Stimulated activated CD4-positive, alpha-beta T cell treated with anti-CD3 and anti-CD28 coated beads, Interleukin-1b, Interleukin-23, amount 100 ng/mL, for 24 hours (primary cell): Measurements from ENCODE around the gene CAMSAP1.

Source experiments
- DNase-seq, 4 experiments: peaks; one replicate each; pipeline ENCODE4 v3.0.0-alpha.2; 2020; ENCODE audit warnings: low read depth in 4 of 4, low spot score in 1 of 4

Gene CAMSAP1

DNA sequence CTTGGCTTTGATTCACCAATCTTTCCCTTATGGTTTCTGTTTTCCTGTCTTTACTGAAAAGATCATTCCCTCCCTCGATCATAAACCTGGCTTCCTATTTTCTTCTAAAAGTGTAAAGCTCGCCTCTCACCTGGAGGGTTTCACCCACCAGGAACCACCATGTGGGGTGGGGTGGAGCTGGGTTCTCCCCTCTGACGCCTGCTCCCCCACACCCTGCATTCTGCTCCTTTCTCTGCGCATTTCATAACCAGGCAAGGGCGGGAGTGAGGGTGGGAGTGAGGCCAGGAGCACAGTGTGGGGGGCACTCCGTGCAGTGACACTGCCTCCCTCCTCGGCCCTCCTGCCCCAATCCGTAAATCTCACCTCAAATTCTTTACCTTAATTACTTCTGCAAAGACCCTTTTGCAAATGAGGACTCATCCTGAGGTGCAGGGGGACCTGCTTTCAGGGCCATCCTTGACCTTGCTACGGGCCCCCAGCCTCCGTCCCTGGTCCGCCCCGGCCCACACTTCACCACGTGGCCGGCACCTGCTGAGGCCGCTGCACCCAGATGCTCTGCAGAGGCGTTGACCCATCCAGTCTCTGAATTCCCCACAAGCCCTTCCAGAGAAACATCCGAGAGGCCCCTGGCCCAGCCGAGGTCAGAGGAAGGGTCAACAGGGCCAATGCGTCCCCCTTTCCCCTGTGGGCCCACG, 146.0 kb downstream of the CAMSAP1 start:
- no peak for DNase-seq

DNA sequence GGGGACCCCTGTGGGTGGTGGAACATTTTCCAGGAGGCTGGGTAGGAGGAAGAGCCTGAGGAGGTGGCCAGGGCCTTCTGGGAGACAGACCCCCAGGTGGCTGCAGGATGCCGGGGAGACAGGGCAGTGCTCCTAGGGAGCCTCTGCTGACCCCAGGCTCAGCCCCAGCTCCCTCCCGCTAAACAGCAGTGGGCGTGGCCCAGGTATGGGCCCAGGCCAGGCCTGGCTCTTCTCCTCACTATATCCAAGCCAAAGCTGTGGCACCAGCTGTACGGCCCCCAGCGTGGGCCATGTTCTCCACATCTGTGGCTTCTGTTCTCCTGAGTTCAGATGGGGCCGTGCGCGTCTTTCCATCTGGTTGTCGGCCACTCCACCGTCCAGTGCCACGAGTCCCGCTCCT, 146.9 kb downstream of the CAMSAP1 start:
- DNase-seq: no peak

DNA sequence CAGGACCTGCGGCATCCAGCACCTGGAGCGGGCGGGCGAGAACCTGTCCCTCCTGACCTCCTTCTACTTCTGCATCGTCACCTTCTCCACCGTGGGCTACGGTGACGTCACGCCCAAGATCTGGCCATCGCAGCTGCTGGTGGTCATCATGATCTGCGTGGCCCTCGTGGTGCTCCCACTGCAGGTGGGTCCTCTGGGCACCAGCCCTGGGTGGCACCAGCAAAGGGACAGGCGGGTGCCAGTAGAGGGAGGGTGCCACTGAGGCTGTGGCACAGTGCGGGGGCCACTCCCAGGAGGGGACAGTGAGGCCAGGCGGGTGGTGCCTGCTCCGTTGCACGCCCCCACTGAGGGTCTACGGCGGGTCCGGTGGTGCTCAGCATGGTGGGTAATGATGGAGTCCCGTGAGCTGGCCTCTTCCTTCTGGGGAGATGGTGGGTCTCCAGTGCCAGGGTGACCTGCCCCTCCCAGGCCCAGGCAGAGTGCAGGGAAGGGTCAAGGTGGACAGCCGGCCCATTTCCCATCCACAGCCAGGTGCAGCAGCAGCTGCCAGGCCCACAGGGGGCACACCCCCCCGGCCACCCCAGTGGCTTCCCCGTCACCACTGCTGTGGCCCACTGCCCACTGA, 147.6 kb downstream of the CAMSAP1 start:
- DNase-seq: no peak

DNA sequence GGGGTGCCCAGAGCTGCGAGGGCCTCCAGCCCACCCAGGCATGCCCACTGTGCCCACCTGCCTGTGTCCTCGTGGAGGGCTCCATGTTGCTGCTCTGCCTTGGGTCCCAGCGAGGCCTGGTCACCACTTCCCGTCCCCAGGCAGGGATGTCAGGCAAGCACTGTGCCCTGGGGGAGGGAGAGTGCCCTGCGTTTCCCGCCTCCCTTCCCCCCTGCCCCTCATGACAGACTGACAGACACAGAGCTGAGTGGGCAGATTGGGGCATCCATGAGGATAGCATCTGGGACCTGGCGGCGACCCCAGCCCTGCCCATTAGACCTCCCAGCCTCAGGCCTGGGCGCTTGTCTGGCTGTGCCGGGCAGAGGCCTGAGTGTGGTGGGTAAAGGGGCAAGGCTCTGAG, 148.5 kb downstream of the CAMSAP1 start:
- DNase-seq: no peak
